Keratinocyte (primary cell): ENCODE measurements around the gene FMNL2. TPM values are rescaled to one million over a fixed set of nuclear protein-coding genes. Genes with fewer than 3 reads are reported as not detected.

Experiments
- DNase-seq: peaks from one replicate; pipeline ENCODE4 v3.0.0-alpha.2; 2011; ENCODE audit warnings: low read depth, missing footprints, low spot score
- FAIRE-seq: peaks from 2 replicates; lab custom pipeline; 2011; peaks lifted over from hg19 to GRCh38; lab: Jason Lieb, UNC
- H2AFZ ChIP-seq: 2 replicates; pipeline ENCODE4 v1.6.0; 2012; ENCODE audit warnings: low read length, control low read depth, inconsistent platforms; ENCODE audit not compliant: control insufficient read depth
- H3K27ac ChIP-seq: 2 replicates; pipeline ENCODE4 v1.5.1; 2011; ENCODE audit warnings: low read length; ENCODE audit not compliant: control insufficient read depth, insufficient read depth
- H3K27me3 ChIP-seq: 3 replicates; pipeline ENCODE4 v1.6.0; 2011; ENCODE audit warnings: low read length; ENCODE audit not compliant: control insufficient read depth, insufficient read depth; ENCODE audit errors: extremely low read depth
- H3K36me3 ChIP-seq, 2 experiments: 2 replicates in 1 of 2; 3 replicates in 1 of 2; pipeline ENCODE4 v1.5.1; 2011; ENCODE audit warnings: low read length in 2 of 2, mild to moderate bottlenecking in 1 of 2; ENCODE audit not compliant: control insufficient read depth in 2 of 2, insufficient read depth in 2 of 2; ENCODE audit errors: extremely low read depth in 1 of 2
- H3K4me1 ChIP-seq: 3 replicates; pipeline ENCODE4 v1.5.1; 2011; ENCODE audit warnings: low read length; ENCODE audit not compliant: control insufficient read depth, insufficient read depth; ENCODE audit errors: extremely low read depth
- H3K4me2 ChIP-seq: 3 replicates; pipeline ENCODE4 v1.6.0; 2011; ENCODE audit warnings: low read depth, low read length; ENCODE audit not compliant: control insufficient read depth, insufficient read depth; ENCODE audit errors: extremely low read depth
- H3K4me3 ChIP-seq, 3 experiments: fragments of 200-600 bp in 1 of 3; sonication (generic) in 1 of 3; 2 replicates in 2 of 3; 3 replicates in 1 of 3; pipeline ENCODE4 v1.5.1; 2011 to 2016; ENCODE audit warnings: low read length in 3 of 3, mild to moderate bottlenecking in 3 of 3, control low read depth in 2 of 3, inconsistent platforms in 1 of 3, low read depth in 1 of 3, mixed read lengths in 1 of 3, mixed run types in 1 of 3, moderate library complexity in 1 of 3; ENCODE audit not compliant: control insufficient read depth in 2 of 3, insufficient read depth in 2 of 3; ENCODE audit errors: extremely low read depth in 1 of 3
- H3K79me2 ChIP-seq: 2 replicates; pipeline ENCODE4 v1.6.0; 2012; ENCODE audit warnings: low read length; ENCODE audit not compliant: control insufficient read depth, insufficient read depth
- H3K9ac ChIP-seq: 3 replicates; pipeline ENCODE4 v1.6.0; 2011; ENCODE audit warnings: low read length; ENCODE audit not compliant: control insufficient read depth, insufficient read depth; ENCODE audit errors: extremely low read depth
- H3K9me1 ChIP-seq: 3 replicates; pipeline ENCODE4 v1.6.0; 2011; ENCODE audit warnings: low read length; ENCODE audit not compliant: control insufficient read depth, insufficient read depth; ENCODE audit errors: extremely low read depth
- H3K9me3 ChIP-seq: 2 replicates; pipeline ENCODE4 v1.5.1; 2012; ENCODE audit warnings: low read depth, low read length; ENCODE audit not compliant: control insufficient read depth
- H4K20me1 ChIP-seq: 3 replicates; pipeline ENCODE4 v1.6.0; 2011; ENCODE audit warnings: low read length; ENCODE audit not compliant: control insufficient read depth, insufficient read depth; ENCODE audit errors: extremely low read depth
- EZH2 ChIP-seq: IDR thresholded peaks from one replicate; pipeline ENCODE4 v1.6.1; 2012; ENCODE audit warnings: inconsistent platforms, mild to moderate bottlenecking, low read length, moderate library complexity
- dilution Hi-C: fragments of 300-500 bp; cut with MboI; formaldehyde crosslinking; loops from one replicate; pipeline ENCODE4 v1.7.0; 2020; ENCODE audit warnings: low sequenced_read_pairs; ENCODE audit not compliant: extremely low pct_ligation_motif_present
- polyA plus RNA-seq, 5 experiments: library from polyadenylated mRNA; depleted of rRNA in 3 of 5; stranded (reverse) in 3 of 5; stranded (forward) in 1 of 5; unstranded in 1 of 5; fragments of >200 nt; gene quantifications; 1 replicate in 1 of 5; 2 replicates in 3 of 5; 3 replicates in 1 of 5; pipeline versions ENCODE4 v1.2.1 to v1.2.3, GENCODE V29; 2011 to 2012; ENCODE audit warnings: missing spikeins in 2 of 5, low read depth in 1 of 5, low replicate concordance in 1 of 5
- TF ChIP-seq, protein P1 (sequence below), 3 experiments: IDR thresholded peaks in 1 of 3; conservative IDR thresholded peaks in 1 of 3; optimal IDR thresholded peaks in 1 of 3; 2 replicates in 2 of 3; 3 replicates in 1 of 3; pipeline versions ENCODE3 to v1.5.1; 2011; ENCODE audit warnings: low read length in 3 of 3, mild to moderate bottlenecking in 3 of 3, moderate library complexity in 2 of 3, control low read depth in 1 of 3, inconsistent platforms in 1 of 3; ENCODE audit not compliant: insufficient read depth in 2 of 3; ENCODE audit errors: extremely low read depth in 1 of 3

Gene FMNL2
- polyA plus RNA-seq, 1 donor (not counting 4 experiments of a cell fraction or from before 2014, with no cell fraction given), result 62.7 TPM

DNA sequence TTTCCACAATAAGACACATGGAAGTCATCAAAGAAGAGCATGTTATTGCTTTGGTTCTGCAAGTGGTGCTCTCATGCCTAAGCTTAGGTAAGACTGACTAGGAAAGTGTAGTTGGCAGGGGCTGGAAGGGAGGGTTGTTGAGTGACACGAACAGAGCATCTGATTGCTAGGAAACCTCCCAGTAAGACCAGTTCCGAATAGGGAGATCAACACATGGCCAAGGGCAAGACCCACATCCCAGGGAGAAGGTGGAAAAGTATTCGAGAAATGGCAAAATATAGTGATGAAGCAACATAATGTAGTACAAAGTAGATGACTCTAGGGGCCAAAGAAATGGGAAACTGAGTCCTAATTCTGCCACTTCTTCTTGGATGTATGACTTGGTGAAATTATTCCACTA lies 33.8 kb upstream of the FMNL2 start:
- Histone ChIP-seq H3K27me3 (no peaks in the 10 kb centered on the region), H4K20me1 (no peaks in the 10 kb centered on the region), H3K79me2 (no peaks in the 10 kb centered on the region), H3K4me2 (no peak overlapping the region), H3K9ac (no peak overlapping the region), H3K4me3 (no peak overlapping the region), H3K27ac (no peak overlapping the region), H3K36me3 (no peaks in the 10 kb centered on the region), H2AFZ (no peak overlapping the region), H3K9me1 (no peaks in the 10 kb centered on the region), H3K4me1 (peaks cover 11% of the 10 kb centered on the region), H3K9me3 (no peaks in the 10 kb centered on the region)
- no peak for DNase-seq
- no peak for TF ChIP-seq EZH2
- TF ChIP-seq, protein P1, sequence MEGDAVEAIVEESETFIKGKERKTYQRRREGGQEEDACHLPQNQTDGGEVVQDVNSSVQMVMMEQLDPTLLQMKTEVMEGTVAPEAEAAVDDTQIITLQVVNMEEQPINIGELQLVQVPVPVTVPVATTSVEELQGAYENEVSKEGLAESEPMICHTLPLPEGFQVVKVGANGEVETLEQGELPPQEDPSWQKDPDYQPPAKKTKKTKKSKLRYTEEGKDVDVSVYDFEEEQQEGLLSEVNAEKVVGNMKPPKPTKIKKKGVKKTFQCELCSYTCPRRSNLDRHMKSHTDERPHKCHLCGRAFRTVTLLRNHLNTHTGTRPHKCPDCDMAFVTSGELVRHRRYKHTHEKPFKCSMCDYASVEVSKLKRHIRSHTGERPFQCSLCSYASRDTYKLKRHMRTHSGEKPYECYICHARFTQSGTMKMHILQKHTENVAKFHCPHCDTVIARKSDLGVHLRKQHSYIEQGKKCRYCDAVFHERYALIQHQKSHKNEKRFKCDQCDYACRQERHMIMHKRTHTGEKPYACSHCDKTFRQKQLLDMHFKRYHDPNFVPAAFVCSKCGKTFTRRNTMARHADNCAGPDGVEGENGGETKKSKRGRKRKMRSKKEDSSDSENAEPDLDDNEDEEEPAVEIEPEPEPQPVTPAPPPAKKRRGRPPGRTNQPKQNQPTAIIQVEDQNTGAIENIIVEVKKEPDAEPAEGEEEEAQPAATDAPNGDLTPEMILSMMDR (optimal IDR thresholded peaks at IDR 0.05 in 1 of 3, IDR thresholded peaks at IDR 0.05 in 1 of 3, conservative IDR thresholded peaks at IDR 0.05 in 1 of 3; ENCODE audit: extremely low read depth in 1 of 3, insufficient read depth in 2 of 3, low read length in 3 of 3), result no peak
- dilution Hi-C loops, result no loop called here
- no peak for FAIRE-seq

GRCh38 chr2:152303951-152304350 lies 31.0 kb upstream of the FMNL2 start:
- Histone ChIP-seq H3K27me3 (no peaks in the 10 kb centered on the region), H3K9ac (no peak overlapping the region), H3K4me2 (no peak overlapping the region), H3K4me1 (peaks cover 15% of the 10 kb centered on the region), H2AFZ (no peak overlapping the region), H3K9me3 (no peaks in the 10 kb centered on the region), H3K27ac (no peak overlapping the region), H4K20me1 (no peaks in the 10 kb centered on the region), H3K9me1 (no peaks in the 10 kb centered on the region), H3K36me3 (no peaks in the 10 kb centered on the region), H3K4me3 (no peak overlapping the region), H3K79me2 (no peaks in the 10 kb centered on the region)
- TF ChIP-seq, protein P1 (optimal IDR thresholded peaks at IDR 0.05 in 1 of 3, IDR thresholded peaks at IDR 0.05 in 1 of 3, conservative IDR thresholded peaks at IDR 0.05 in 1 of 3; ENCODE audit: extremely low read depth in 1 of 3, insufficient read depth in 2 of 3, low read length in 3 of 3), result no peak
- no peak for TF ChIP-seq EZH2
- no peak for DNase-seq
- dilution Hi-C loops, result no loop called here
- FAIRE-seq, result no peak
